NCI-H226 (cell line): ENCODE data around the gene NUMB.

Experiments used
- DNase-seq: peaks from one replicate; pipeline ENCODE4 v3.0.0-alpha.2; 2015

NUMB gene

DNA sequence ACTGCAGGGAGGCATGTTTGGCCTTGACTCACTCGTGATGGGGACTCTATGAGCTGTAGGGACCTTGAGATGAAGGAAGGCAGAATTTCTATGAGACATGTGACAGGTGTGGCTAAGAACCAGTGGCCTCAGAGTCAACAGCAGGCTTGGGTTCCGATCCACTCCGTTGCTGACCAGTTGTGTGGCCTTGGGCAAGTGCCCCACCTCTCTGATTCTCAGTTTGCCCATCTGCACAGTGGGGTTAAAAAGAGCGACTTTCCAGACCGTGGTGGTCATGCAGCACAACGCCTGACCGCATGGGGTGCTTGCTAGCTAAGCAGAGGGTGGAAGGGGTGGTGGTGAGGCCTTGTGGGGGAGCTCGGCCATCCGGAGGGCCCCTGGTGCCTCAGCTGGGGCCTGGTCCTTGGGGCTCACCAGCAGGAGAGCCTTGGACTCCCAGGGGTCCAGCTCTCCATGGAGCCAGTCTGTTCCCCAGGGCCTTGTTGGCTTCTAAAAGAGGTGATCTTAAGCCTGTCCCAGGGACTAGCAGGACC is 202.6 kb downstream of the NUMB start:
- DNase-seq = no peak

DNA sequence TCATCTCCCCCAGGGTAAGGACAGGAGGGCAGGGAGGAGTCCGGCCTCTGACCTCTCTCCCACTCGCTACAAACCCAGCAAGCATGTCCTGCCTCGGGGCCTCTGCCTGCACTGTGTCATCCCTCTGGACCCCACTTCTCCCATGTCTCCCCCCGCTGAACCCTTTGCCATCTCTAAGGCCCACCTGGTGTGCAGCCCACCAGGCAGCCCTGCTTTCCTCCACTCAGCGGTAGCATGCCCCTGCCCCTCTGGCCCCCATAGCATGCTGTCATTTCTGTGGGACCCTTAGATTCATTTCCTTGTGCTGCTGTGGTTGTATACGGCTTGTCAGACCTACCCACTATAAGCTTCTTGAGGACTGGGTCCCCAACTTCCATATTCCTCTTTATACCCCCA is 203.3 kb downstream of the NUMB start:
- no peak for DNase-seq

DNA sequence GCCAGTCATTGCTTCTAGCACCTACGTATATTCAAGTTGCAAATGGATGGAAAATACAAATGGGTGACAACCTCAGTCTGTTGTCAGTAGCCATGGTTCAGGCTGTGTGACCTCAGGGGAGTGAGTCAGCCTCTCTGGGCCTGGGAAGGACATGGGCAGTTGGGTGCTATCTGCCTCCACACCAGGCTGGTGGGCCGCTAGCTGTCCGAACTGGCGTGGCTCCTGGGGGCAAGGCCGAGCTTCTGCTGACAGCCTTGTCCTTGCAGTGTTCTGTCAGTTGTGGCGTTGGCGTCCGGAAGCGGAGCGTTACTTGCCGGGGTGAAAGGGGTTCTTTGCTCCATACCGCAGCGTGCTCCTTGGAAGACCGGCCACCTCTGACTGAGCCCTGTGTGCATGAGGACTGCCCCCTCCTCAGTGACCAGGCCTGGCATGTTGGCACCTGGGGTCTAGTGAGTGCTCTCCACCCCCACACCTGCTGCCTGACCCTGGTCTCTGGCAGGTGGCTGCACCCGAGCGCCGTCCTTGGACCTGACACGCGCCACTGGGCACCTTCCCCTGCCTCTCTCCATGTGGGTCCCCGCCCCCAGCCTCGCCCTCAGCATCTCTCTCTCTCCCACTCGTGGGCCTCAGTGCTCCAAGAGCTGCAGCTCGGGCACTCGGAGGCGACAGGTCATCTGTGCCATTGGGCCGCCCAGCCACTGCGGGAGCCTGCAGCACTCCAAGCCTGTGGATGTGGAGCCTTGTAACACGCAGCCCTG is 203.9 kb downstream of the NUMB start:
- no peak for DNase-seq

DNA sequence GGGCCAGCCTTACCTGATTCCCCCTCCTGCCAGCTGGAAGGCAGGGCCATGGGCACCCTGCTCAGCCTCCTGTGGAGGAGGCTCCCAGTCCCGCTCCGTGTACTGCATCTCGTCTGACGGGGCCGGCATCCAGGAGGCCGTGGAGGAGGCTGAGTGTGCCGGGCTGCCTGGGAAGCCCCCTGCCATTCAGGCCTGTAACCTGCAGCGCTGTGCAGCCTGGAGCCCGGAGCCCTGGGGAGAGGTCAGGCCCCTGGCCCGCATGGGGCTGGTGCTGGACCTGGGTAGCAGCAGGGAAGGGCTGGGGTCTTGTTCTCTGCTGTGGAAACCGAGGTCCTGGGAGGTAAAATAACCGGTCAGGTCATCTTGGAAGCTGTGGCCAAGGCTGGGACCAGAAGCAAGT is 204.6 kb downstream of the NUMB start:
- DNase-seq = no peak

DNA sequence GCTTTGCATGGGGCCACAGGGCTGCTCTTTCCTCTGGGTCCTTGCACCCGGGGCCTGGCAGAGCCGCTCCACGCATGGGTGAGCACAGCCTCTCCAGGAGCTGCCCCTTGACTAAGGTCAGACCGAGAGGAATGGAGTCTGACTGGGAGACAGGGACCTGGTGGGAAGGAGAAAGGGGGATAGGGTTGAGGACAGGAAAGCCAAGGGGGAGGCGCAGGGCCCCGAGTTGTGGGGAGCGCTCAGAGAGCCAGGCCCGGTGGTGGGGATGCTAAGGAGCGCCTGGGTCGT is 205.1 kb downstream of the NUMB start:
- no peak for DNase-seq

DNA sequence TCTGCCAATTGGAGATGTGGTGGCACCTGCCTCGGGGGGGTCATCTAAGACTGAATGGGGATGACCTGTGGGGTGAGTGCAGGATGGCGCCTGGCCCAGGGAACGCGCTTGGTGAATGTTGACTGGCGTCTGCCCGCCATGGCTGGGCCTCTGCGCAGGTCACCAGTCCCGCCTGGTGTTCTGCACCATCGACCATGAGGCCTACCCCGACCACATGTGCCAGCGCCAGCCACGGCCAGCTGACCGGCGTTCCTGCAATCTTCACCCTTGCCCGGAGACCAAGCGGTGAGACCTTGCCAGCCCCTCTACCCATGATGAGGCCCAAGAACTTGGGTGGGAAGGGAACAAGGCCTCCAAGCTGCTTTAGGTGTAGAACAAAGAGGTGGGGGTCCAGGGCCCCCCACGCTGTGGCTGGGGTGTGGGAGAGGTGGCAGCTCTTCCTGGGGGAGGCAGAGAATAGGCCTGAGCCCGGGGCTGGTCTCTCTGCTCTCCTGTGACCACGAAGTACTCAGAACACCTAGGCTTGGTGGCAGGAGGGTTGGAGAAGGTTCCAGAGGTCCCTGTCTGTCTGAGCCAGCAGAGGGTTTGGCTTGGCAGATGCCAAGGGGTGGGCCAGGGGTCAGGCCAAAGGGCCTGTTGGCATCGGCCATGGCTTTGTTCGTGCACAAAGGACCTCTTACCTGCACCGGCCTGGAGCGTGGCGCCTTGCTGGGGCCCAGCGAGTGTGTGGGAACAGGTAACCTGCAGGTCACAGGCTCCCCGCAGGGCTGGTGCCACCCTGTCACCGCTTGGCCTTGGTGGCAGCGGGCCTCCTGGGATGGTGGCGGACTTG is 205.6 kb downstream of the NUMB start:
- DNase-seq = no peak

DNA sequence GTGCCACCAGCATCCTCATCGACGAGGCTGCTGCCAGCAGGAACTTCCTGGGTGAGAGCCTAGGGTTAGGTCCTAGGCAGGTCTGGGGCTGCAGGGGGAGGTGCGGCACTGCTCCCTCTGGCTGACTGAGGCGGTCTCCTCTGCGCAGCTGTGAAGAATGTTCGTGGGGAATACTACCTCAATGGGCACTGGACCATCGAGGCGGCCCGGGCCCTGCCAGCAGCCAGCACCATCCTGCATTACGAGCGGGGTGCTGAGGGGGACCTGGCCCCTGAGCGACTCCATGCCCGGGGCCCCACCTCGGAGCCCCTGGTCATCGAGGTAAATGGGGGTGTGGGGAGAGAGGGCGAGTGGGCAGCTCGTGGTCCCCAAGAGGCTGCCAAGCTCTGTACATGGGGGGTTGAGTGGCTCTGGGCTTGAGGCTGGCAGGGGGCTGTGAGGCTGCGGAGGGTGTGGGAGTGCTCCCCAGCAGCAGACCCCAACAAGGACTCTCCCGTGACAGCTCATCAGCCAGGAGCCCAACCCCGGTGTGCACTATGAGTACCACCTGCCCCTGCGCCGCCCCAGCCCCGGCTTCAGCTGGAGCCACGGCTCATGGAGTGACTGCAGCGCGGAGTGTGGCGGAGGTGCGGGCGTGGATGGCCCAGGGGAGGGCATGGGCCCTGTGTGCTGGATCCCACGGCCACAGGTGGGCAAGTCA is 206.7 kb downstream of the NUMB start:
- no peak for DNase-seq

DNA sequence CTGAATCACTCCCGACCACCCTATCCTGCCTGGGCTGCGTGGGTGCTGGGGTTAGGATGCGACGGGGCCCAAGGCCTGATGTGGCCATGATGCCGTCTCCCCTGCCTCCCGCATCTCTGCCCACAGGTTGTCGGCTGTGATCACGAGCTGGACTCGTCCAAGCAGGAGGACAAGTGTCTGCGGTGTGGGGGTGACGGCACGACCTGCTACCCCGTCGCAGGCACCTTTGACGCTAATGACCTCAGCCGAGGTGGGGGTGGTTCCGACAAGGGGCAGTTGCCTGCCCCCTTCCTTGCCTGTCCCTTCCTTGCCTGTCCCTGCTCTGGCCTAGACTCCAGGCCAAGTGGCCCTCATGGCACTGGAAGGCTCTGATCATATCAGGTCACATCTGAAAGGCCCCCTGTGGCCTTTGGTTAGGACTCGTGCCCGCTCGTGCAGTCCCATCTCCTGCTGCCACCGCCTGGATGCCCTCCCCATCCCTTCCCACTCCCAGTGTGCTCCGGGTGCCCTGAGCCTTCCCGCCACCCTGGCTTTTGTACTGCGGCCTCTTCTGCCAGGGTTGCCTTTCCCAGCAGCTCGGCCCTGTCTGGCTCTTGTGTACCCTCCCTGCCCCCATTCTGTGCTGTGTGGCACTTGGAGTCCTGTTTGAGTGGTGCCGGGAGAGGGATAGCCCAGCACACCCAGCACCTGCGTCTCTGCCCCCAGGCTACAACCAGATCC is 207.4 kb downstream of the NUMB start:
- DNase-seq = no peak

DNA sequence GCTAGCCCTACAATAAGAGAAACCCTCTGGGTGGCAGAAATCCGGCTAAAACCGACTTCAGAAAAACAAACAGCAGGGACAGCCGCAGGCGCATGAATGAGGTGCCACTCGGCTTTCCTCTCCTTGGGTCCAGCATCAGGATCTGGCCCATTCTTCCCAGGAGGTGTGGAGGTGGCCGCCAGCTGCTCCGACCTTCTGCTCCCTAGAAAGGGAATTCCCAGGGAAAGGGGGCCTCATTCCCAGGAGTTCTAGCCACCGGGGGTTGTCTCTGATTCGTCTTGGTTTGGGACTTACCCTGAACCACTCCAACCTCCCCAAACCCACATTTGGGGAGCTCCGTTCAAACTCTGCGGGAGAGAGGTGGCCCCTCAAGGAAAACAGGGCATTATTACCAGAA is 208.0 kb downstream of the NUMB start:
- no peak for DNase-seq

DNA sequence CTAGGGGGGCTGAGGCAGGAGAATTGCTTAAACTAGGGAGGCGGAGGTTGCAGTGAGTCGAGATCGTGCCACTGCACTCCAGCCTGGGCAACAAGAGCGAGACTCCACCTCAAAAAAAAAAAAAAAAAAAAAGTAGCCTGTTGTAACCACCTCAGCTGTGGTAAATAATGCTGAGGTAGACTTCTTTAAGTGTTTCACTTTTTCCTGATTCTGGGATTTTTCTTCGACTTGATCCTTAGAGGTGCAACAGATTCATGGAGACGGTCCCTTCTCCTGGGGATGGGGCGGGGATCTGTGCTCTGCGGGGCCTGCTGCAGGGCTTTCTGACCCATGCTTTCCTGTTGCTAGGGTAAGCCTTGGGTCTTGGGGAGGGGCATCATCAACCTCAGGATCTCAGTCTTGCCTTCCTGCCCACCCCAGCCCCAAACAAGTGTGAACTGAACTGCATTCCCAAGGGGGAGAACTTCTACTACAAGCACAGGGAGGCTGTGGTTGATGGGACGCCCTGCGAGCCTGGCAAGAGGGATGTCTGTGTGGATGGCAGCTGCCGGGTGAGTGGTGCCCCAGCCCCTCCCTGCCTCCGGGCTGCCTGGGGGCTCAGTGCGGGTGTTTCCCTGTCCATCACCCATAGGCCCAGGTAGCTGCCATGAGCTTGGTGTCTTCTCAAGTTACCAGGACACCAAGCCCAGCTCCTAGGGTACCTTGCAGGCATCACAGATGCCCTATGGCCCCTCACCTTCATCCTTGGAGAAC is 208.6 kb downstream of the NUMB start:
- DNase-seq = no peak

DNA sequence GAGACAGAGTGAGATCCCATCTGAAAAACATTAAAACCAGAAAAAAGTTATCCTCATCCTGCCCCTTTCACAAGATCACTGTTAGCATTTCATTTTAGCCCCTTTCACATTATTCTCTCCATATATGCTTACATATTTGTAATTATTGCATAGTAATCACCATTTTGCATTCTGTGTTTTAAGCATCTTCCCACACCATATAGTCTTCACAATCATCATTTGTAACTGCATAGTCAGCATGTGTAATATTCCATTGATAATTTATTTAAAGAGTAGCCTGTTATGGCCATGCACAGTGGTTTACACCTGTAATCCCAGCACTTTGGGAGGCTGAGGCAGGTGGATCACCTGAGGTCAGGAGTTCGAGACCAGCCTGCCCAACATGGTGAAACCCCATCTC is 209.2 kb downstream of the NUMB start:
- no peak for DNase-seq

DNA sequence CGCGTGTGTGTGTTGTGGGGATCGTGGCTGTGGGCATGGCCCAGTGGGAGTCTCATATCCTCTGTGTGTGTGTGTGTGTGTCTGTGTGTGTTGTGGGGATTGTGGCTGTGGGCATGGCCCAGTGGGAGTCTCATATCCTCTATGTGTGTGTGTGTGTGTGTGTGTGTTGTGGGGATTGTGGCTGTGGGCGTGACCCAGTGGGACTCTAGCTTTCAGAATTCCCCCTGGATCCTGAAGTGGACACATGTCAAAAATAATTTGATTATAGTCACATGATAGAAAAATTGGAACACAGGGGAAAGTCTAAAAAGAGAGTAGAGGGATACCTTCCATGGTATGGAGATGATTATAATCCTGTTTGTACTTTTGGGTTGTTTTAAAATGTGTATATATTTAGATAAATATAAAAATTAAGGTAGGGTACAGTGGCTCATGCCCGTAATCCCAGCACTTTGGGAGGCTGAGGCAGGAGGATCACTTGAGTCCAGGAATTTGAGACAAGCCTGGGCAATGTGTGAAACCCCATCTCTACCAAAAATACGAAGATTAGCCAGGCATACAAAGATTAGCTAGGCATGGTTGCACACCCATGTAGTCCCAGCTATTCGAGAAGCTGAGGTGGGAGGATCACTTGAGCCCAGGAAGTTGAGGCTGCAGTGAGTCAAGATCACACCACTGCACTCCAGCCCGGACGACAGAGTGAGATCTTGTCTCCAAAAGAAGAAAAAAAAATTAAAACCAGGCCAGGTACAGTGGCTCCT is 210.1 kb downstream of the NUMB start:
- DNase-seq = peak; percentile 69

DNA sequence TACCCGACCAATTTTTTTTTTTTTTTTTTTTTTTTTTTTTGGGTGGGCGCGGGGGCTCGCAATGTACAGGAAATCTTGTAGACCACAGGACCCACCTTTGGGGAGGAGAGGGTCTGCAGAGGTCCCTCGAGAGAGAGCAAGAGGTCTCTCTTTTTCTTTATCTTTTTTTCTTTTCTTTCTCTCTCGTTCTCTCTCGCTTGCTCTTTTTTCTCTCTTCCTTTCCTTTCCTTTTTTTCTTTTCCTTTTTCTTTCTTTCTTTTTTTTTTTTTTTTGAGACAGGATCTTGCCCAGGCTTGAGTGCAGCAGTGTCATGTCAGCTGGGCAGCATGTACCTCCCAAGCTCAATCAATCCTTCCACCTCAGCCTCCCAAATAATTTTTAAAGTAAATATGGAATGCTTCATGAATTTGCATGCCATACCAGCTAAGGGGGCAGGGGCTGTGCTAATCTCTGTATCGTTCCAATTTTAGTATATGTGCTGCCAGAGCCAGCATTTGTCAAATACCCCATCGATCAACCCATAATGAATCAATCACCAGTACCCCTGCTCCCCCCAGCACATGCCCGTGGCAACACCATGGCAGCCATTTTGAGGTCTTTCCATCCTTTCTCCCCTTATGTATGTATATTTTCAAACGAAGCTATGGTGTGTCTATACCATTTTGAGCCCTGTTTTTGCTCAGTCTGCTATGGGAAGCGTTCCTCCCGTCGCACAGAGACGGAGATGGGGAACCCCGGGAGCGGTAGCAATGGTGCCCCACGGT is 211.8 kb downstream of the NUMB start:
- no peak for DNase-seq

DNA sequence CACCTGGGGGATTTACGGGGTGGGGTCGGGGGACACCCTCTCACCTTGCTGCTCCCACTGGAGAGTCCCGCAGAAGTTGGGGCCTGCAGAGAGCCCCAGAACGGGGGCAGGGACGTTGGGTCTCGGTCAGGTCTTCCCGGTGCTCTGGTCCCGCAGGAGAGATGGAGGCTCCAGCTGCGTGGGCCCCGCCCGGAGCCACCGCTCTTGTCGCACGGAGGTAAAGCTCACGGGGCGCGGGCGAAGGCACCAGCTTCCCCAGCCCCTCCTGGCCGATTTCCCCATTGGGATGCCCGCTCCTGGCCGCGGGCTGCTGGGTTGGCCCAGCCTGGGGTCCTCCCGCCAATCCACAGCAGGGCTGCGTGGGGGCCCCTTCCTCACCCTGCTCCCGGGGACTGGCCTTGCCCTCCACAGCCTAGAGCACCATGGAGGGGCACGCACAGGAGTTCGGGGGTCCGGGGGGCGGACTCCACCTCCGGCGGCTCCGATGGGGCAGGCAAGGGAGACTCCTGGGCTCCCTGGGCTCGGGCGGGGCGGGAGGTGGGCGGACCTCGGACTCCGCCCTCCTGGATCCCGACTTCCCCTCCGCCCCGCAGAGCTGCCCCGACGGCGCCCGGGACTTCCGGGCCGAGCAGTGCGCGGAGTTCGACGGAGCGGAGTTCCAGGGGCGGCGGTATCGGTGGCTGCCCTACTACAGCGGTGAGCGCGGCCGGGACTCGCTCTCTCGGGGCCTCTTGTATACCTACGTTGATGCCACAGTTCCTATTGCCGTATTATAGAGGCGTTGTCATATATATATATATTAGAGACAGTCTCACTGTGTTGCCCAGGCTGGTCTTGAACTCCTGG is 212.6 kb downstream of the NUMB start:
- no peak for DNase-seq

DNA sequence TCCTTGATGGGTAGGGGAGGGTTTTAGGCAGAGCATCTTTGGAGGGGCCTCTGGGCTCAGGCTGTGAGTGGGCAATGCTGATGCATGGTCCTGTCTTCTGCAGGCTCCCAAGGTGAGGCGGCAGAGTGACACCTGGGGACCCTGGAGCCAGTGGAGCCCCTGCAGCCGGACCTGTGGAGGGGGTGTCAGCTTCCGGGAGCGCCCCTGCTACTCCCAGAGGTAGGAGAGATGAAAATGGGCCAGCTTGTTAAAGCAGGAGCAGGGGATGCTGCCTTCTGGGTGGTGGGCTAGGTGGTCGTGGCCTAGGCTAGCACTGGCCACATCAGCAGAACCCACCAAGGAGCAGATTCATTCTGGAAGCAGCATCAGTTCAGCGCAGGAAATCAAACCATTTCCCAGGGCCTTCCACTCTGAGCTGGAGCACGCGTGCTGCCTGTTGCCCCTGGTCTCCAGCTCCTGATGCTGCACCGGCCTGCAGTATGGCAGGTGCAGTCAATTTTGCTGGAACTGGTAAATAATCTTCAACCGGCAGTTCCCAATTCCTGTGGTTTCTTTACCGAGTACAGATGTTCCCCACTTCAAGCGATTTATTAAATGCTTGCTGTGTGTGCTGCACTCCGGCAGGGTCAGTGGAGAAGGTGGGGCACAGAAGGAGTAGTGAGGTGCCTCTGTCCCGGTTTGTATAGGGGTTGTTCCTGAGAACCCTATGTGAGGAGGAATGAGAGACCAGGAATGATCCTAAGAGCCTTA is 213.6 kb downstream of the NUMB start:
- DNase-seq = no peak

DNA sequence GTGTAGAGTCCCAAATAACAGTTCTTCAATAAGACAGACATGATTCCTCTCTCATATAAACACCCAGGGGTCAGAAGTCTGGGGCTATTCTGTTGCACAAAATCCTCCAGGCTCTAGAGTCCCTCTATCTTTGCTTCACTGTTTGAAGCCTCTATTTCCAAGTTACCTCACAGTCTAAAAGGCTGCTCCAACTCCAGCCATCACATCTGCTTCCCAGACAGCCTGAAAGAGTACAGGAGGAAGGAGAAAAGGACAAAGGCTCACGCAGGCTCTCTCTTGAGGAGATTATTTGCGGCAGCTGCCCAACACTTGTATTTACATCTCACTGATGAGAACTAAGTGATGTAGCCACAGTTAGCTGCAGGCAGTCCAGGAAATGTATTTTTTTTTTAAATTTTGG is 214.6 kb downstream of the NUMB start:
- no peak for DNase-seq

DNA sequence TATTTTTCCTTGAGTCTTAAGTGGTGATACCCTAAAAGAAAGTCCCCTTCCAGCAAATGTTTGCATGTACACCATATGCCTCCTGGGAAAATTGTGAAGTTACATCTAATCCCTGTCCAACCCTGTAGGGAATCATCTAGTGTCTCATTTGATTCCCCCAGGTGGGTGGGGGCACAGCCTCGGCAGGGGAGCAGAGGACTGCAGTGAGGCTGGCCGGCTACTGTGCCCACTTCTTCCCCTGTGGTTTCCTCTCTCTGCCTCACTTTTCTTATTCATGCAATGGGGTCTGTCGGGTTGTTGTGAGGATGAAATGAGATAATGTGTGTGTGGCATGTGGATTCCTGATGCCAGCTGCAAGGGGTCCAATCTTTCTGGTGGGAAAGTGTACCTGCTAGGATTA is 215.0 kb downstream of the NUMB start:
- DNase-seq = no peak

DNA sequence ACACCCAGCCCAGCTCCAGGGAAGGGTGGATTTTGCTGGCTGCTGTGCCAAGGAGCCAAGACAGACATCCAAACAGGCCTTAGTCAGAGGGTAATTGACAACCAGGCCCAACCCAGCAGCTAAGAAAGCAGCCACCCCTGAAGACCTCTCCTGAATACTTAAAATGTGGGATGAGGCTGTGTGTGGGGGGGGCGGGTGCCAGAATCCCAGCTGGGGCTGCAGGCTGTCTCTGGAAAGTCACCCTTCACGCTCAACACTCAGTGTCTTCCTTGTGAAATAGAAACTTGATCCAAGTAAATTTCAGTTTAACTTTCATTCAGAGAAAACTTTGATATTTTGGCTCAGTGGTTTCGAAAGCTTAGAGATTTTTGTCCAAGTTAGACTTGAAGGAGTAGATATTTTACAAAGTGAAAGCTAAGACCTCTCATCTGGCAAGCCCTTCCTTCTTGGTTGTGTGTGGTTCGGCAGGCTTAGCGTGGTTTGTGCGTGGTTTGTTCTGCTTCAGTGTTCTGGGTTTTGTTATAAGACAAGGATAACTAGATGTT is 215.9 kb downstream of the NUMB start:
- DNase-seq = no peak
